Measurements from ENCODE around the gene ATOSB.

Gene ATOSB

DNA sequence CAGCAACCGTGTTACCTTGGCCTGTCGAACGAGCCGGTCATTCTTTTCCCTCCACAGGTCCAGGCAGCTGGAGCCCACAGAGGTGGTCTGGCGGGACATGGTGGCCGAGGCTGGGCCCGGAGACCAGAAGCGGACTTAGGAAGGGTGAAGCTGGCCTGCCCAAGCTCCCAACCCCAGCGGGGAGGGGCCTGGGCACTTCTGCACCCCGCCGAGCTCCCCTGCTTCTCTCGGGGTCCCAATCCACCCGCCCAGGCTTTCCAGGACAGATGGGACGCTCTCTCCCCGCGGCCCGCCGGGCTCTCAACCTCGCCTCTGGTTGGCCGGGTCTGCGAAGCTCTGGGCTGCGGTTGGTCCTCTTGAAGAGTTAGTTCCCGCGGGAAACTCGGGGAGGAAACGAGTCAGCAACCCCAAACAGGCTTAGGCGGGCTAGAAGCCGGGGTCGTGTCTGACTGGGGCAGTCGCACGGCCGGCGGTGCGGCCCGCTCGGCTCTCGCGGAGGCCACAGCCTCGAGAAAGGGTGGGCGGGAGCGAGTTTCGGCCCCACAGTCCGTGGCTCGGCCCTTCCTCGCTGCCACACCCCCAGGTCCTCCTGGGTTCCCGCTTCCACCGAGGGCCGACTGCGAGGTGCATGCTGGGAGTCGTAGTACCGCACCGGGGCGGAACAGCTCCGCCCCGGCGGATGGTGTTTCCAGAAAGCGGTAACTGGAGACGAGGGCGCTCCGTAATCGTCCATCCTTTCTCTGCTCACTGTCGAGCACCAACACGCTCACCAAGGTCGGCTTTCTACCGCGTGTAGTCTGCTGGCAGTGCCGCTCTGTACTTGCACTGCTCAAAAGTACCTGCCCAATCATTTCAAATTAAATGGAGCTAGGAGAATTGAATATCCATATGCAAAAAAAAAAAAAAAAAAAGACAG, 36.0 kb downstream of the ATOSB start, which contains the start of gene FANCG:
FANCG (minus strand) TSS at position 517 of the 916 bp plus-strand sequence; CDS start at position 99, 418 bp downstream.
- peak; percentile 85 to 88 for DNase-seq

- DNase-seq, result peak in 1 of 2 donors; percentile 19
Measured at GRCh38 chr9:35079041-35079425, 36.6 kb downstream of the ATOSB start.

- DNase-seq, result no peak
Measured at GRCh38 chr9:35078066-35078465, 37.6 kb downstream of the ATOSB start.

DNA sequence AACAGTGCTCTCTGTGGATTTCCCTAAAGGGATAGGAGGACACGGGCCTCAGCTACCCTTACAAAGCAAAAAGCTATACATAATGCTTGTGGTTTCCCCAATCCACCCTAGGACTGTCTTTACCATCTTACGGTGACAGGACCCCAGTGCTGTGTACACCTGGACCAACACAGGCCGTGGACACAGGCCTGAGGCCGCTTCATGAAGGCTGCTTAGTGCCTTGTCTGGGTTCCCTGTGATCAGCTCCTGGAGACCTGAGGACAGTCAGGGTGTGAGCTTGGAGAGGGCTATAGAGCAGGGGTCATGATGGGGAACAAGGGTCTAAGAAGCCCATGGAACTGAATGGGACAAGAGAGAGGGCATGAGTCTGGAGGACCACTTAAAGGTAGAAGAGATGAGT, 38.8 kb downstream of the ATOSB start:
- no peak for DNase-seq

DNA sequence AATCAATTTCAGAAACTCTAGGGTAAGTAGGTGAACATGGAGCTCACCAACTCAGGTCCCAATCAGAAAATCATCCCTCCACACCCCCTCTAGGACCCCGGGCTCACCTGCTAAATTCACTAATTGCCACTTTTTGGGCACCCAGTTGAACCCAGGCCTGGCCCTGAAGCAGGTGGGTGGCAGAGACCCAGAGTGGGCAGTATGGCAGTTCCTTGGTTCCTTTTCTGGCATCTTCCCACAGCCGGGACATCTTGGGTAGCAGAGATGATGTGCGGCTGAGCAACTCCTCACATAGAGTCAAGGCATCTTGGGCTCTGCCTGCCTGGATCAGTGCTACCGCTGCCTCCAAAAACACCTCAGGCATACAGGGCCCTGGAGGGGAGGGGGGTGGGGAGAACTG, 40.3 kb downstream of the ATOSB start:
- no peak for DNase-seq

- DNase-seq, result no peak
Measured at GRCh38 chr9:35074791-35075190, 40.9 kb downstream of the ATOSB start.

DNA sequence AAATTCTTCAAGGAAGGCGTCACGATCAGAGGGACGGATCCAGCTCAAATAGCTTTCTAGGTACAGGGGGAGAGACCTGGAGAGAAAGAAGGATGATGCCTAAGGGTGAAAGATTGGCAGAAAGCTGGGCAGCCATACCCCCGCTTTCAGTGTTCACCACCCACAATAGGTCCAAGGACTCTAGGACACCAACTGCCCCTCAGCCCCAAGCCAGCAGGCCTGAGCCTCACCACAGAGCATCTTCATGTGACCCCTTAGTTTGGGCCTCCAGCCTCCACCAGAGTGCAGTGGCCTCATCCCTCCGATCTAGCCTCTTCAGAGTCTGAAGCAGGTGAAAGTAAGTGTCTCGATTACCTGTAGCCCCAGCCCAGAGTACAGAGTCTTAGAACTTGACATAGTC, 41.5 kb downstream of the ATOSB start:
- DNase-seq, result no peak

DNA sequence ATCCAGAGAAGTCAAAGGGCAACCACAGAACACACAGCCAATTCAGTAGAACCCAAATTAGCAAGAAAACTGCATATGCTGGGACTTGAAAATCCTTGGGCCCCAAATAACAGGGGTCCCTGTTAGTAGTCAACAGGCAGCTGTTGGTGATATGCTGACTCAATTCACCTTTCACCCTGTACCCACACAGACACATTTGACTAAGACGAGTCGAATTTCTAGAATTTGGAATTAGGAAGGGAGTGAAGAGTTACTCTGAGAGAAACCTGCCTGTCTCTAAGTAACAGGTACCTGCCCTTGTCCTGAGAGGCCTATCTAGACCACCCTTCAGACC, 42.4 kb downstream of the ATOSB start:
- DNase-seq, result no peak

GRCh38 chr9:35072461-35073278, 43.0 kb downstream of the ATOSB start, which contains the start of gene VCP:
VCP (minus strand) TSS chr9:35072625; CDS start chr9:35072353, 272 bp downstream.
- DNase-seq, result peak; percentile 95 to 97

DNA sequence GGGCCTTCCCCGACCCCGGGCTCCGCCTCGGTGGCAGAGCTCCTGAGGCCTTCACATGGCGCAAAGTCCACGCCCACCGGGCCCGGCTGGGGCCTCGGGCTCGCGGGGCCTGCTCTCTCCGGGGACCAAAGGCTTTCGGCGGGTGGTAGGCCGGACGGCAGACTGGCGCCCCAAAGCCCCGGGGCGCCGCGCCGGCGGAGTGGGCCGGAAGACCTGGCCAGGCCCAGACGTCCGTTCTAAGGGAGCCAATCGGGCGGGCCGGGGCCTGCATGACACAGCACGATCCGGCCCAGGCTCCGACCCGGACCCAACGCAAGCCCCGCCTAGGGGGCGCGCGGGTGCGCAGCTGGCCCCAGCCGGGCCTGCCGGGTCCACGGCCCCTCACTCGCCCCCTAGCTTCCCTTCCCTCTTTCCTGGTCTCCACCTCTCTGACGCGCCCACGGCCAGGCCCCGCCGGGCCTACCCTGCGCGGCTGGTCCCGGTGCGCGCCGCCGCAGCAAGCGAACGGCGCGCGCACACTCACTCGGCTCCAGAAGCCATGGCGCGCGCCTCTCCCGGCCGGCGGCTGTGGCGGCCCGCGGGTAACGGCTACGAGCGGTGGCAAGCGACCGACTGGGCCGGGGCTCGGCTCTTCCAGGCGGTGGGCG, 43.7 kb downstream of the ATOSB start:
- DNase-seq, result peak; percentile 75 to 79

GRCh38 chr9:35070823-35071813, 44.5 kb downstream of the ATOSB start:
- DNase-seq, result no peak

GRCh38 chr9:35069020-35069419, 46.6 kb downstream of the ATOSB start:
- DNase-seq, result no peak

GRCh38 chr9:35067056-35067455, 48.6 kb downstream of the ATOSB start:
- no peak for DNase-seq

DNA sequence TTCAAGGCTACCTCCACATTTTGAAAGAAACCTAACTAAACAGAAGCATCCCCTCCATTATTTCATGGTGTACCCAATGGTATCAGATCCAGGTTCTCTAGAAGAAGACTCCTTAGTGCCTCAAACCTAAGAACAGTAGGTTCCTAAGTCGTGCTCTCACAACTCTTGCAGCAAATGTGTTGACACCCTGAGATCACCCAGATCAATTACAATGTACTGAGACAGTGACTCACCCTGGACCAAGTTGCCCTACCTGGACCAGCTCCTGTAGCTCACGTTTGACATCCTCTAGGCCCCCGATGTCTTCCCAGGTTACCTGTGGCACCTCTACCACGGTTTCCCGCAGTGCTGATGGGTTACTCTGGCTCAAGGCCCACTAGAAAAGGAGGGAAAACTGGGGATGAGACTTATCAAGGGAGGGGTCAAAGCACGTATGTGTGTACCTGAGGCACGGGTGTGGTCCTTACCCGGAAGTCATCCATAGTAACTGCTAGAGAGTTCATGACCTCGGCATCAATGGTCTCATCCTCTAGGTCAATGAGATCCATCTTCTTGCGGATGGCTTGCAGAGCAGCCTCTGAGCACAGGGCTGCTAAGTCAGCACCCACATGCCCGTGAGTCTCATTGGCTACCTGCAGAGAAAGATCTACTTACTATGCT, 55.0 kb downstream of the ATOSB start:
- no peak for DNase-seq

- no peak for DNase-seq
Measured at GRCh38 chr9:35059438-35059837, 56.2 kb downstream of the ATOSB start.

GRCh38 chr9:35057271-35057620, 58.4 kb downstream of the ATOSB start:
- no peak for DNase-seq

GRCh38 chr9:35056571-35057270, 58.9 kb downstream of the ATOSB start:
- no peak for DNase-seq

DNA sequence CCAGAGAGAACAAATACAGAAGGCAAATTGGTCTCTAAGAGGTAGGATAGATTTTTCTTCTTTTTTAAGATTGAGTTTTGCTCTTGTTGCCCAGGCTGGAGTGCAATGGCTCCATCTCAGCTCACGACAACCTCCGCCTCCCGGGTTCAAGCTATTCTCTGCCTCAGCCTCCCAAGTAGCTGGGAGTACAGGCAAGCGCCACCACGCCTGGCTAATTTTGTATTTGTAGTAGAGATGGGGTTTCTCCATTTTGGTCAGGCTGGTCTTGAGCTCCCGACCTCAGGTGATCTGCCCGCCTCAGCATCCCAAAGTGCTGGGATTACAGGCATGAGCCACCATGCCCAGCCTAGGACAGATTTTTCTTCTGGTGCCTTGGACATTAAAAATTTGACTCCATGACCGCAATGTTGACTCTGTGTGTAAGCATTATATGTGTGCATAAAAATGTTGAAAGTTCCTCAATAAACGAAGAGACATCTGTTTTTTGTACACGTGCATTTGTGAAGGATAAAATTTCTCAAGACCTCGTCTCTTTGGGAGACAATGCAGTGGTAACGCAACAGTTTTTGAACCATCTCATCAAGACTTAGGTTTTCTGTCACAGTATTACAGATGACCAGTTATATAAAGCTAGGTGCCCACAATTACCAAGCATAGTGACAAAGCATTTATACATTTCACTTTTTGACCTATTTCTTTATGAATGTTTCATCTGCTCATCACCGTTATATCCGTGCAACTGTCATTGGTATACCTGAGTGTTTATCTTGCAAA, 60.6 kb downstream of the ATOSB start:
- no peak for DNase-seq

- no peak for DNase-seq
Measured at GRCh38 chr9:35054185-35054835, 61.4 kb downstream of the ATOSB start.
